GM19455 (cell line): ENCODE measurements around the gene LRIF1.
"Not testable (repeated sequence)": the region's sequence is repeated elsewhere in the genome, so short reads cannot be mapped to it uniquely, and the experiment has no call there.

Experiments
- ATAC-seq: cut with Tn5 transposase; IDR thresholded peaks from one replicate; pipeline ENCODE4 v1.9.1; 2021; ENCODE audit not compliant: unreplicated experiment

LRIF1 gene

GRCh38 chr1:110948038-110948810, 15.5 kb downstream of the LRIF1 start:
- ATAC-seq, result no peak

GRCh38 chr1:110945626-110946025, 18.1 kb downstream of the LRIF1 start:
- no peak for ATAC-seq

GRCh38 chr1:110944806-110945205, 18.9 kb downstream of the LRIF1 start:
- ATAC-seq, result no peak

- ATAC-seq, result no peak
These were observed 27.2 kb downstream of the LRIF1 start for GRCh38 chr1:110936567-110936966.

- not testable (repeated sequence) for ATAC-seq
These were observed 32.6 kb downstream of the LRIF1 start for GRCh38 chr1:110931097-110931496.

- ATAC-seq, result no peak
These were observed 34.8 kb downstream of the LRIF1 start for GRCh38 chr1:110928904-110929303.

- no peak for ATAC-seq
These were observed 35.5 kb downstream of the LRIF1 start for GRCh38 chr1:110928191-110928590.

GRCh38 chr1:110927484-110928075, 36.1 kb downstream of the LRIF1 start:
- ATAC-seq, result no peak

- ATAC-seq, result no peak
These were observed 41.8 kb downstream of the LRIF1 start for GRCh38 chr1:110921953-110922352.

GRCh38 chr1:110918016-110918415, 45.7 kb downstream of the LRIF1 start:
- no peak for ATAC-seq

- ATAC-seq, result no peak
These were observed 46.9 kb downstream of the LRIF1 start for GRCh38 chr1:110916669-110917306.

- no peak for ATAC-seq
These were observed 47.5 kb downstream of the LRIF1 start for GRCh38 chr1:110916274-110916668.

GRCh38 chr1:110915804-110916203, 47.9 kb downstream of the LRIF1 start:
- ATAC-seq, result no peak

- ATAC-seq, result no peak
These were observed 49.0 kb downstream of the LRIF1 start for GRCh38 chr1:110914676-110915075.

- no peak for ATAC-seq
These were observed 50.9 kb downstream of the LRIF1 start for GRCh38 chr1:110912784-110913183.

GRCh38 chr1:110903853-110904500, 59.7 kb downstream of the LRIF1 start:
- no peak for ATAC-seq

- no peak for ATAC-seq
These were observed 60.8 kb downstream of the LRIF1 start for GRCh38 chr1:110902820-110903463.

GRCh38 chr1:110899458-110899843, 64.3 kb downstream of the LRIF1 start:
- ATAC-seq, result no peak

- no peak for ATAC-seq
These were observed 64.8 kb downstream of the LRIF1 start for GRCh38 chr1:110898734-110899457.

- ATAC-seq, result no peak
These were observed 66.0 kb downstream of the LRIF1 start for GRCh38 chr1:110897681-110898080.
